HG03039 (cell line): ENCODE data around the gene PLEKHG5.

Experiments used
- ATAC-seq: cut with Tn5 transposase; IDR thresholded peaks from one replicate; pipeline ENCODE4 v1.9.1; 2021; ENCODE audit warnings: mild to moderate bottlenecking, moderate library complexity; ENCODE audit not compliant: unreplicated experiment

The PLEKHG5 gene

DNA sequence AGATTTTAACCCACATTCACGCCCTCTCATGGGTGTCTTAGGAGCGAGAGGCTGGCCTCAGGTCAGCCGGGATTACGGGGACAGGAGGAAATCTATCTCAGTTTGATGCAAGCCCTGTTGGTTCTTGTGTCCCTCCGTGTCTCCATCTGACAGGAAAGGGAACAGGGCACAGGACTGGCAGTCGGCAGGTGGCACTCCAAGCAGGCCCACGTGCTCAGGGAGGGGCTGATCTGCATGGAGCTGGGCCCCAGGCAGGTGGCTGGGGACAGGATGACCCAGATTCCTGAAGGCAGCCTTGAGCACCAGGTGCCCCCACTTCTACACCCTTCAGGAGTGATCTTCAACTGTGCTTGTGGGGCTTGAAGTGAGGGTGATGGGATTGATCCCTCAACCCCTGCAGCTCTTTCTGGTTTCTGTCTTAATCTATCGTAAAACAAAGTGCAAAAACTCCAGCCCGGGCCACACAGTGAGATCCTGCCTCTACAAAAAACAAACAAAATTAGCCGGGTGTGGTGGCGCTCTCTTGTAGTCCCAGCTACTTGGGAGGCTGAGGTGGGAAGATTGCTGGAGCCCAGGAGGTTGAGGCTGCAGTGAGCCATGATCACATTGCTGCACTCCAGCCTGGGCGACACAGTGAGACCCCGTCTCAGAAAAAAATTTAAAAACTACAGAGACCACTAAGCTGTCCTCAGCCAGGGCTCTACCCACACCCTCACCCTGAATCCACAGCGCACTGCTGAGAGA, 8.3 kb downstream of the PLEKHG5 start:
- ATAC-seq = no peak

DNA sequence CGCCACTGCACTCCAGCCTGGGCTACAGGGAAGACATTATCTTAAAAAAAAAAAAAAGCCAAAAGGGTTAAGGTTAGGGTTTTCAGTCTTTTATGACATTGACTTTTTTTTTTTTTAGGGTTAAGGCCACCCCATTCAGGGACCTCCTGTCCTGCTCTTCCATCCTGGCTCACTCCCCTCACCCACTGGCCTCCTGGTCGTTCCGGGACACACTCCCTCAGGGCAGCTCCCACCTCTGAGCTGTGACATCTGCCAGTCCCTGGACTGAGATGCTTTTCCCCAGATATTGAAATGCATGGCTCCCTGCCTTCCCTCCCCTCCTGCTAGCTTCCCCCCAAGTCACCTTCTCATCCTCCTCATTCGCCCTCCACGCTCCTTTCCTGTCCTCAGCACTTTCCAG, 9.6 kb downstream of the PLEKHG5 start:
- ATAC-seq = no peak

DNA sequence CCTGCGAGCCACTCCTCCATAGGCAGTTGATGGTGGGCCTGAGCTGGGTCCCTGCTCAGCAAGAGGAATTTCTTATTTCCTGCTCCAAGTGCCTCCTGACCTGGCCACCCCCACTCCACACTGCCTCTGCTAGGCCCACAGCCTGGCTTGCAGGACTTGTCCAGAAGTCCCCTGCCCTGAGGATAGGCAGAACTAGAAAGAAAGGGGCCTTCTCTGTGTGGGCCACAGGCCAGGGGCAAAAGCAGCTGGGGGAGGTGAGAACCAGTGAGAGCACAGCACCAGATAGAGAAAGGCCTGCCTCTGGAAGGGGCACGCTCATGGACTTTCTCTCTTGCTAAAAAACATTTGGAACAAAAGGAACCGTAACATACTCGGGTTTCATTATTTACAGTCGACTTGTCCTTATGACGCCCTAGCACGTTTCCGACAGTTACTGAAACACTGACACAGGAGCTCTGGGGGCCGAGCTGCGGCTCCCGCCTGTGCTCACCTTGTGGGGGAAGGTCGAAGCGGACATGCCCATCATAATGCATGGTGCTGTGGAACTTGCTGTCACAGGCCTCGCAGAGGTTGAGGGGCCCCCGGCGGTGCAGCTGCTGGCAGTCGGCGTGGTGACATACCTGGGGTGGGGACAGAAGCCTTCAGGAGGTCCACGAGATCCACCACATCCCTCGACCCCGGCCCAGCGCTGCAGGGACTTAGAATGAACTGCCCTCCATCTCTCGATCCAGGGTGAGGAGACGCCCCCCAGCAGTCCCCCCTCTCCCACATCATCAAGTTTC, 14.2 kb downstream of the PLEKHG5 start:
- no peak for ATAC-seq

DNA sequence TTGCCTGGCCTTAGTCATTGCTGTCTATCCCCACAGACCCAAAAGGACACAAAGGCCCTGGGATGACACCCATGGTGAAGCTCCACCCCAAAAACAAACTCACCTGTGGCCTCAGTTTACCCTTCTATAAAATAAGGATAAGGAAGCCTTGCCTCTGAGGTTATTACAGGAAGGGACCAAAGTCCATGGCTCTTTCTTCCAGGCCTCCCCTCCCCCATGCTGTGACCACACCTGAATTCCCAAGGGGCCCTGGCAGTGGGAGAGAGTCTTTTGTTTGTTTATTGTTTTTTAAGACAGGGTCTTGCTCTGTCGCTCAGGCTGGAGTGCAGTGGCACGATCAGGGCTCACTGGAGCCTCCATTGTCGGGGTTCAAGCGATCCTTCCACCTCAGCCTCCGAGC, 15.0 kb downstream of the PLEKHG5 start:
- no peak for ATAC-seq

DNA sequence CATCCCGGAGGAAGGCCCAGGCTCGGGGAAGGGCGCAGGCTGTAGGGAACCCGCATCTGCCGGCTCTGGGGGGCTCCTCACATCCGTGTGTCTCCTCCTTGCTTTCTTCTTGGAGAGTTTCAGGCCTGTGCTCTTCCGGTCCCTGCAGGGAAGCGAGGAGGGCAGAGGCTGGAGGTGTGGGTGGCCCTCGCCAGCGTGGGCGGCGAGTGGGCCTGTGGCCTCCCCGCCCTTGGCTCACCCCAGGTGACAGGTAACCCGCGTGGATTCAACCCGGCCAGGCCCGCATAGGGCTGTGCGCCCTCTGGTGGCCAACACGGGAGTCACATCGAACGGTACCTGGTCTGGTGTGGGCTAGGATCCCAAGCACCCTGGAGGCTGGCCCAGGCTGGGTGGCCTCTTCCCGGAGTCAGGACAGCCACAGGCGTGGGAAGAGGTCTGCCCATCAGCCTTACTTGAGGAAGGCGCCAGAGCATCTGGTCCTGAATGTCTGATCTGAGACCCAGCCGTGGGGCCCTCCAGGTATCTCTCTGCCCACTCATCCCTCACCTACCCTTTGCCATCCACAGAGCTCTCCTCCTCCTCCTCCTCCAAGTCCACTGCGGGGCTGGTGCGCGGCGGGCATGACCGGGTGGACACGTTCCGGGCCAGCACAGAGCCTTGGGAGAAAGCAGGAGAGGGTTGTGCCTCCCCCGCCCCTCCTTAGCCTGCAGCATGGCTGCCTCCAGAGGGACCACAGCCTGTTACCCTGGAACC, 15.9 kb downstream of the PLEKHG5 start:
- no peak for ATAC-seq

DNA sequence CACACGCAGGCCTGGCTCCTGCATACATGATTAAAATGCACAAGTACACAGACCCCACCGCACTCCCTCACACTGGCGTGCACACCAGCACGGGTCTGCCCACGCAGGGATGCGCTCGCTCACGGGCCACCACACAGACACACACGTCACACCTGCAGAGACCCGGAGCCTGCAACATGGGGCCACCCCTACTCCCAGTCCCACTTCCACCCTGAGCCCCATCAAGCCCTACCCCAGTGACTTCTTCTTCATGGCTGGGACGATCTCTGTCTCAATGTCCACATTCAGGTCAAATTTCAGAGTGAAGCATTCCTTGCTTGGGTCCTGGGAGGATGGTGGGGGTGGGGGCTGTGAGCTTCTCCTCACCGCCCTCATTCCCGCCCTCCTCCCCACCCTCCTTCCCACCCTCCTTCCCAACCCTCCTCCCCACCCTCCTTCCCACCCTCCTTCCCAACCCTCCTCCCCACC, 16.6 kb downstream of the PLEKHG5 start:
- no peak for ATAC-seq

DNA sequence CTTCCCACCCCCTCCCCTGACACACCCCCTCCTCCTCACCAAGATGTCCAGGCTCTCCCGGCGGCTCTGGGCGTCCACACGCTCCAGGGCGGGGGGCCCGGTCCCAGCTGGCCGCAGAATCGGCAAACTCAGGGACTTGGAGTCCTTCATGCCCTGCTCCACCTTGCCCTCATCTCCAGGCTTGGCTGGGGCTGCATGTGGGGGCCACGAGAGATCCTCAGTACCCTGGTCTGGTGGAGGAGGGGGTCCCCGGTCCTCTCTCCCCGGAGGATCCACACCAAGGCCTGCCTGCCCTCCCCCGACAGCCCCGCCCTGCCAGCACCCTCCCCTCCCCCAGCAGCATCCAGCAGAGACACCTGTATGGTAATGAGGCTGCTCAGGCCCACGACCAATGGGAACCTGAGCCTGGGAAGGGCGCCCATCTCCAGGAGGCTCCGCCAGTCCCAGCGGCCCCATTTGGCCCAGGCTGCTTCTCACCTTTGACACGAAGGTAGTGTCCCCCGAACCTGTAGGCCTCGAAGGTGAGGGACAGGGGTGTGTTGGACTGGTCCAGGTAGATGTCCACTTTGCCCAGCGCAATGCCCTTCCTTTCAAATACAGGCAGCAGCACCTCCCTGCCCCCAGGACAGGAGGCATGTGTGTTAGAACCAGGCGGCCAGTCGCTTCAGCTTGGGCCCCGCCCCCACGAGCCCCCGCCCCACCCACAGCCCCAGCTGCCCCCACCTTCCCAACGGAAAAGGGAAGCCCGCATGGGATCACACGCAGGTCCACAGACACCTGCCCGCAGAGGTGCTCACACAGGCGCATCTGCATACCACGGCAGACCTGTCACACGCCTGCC, 17.3 kb downstream of the PLEKHG5 start:
- no peak for ATAC-seq

DNA sequence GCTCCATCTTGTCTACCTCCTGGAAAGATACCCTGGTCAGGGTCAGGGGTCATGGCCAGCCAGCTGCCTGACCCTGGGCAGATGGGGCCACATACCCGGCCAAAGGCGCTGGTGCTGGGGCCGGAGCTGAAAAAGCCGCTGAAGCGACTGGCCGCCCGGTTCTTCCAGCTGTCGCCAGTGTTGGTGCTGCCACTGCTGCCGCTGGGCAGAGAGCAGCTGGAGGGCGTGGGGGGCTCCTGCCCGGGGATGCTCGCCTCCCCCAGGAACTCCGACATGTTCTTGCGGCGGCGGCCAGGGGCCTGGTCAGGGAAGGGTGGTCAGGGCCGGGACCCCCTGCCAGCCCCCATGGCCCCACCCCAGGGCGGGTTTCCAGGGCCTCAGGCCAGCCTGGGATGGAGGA, 18.3 kb downstream of the PLEKHG5 start:
- ATAC-seq = no peak

DNA sequence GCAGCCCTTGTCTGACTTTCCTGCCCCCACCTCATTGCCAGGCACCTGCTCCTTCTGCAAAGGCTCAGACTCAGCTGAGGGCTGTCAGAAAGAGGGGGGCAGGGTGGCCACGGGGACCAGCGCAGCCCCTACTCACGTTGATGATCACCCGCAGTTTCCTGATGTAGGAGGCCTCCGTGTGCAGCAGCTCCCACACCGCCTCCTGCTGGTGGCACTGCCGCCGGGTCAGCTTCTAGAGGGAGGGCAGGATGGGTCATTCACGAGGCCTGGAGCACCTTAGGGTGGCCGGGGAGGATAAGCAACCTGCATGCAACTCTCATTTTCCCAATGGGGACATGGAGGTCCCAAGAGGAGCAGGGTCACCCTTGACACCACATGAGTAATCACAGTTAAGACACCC, 19.1 kb downstream of the PLEKHG5 start:
- ATAC-seq = no peak

DNA sequence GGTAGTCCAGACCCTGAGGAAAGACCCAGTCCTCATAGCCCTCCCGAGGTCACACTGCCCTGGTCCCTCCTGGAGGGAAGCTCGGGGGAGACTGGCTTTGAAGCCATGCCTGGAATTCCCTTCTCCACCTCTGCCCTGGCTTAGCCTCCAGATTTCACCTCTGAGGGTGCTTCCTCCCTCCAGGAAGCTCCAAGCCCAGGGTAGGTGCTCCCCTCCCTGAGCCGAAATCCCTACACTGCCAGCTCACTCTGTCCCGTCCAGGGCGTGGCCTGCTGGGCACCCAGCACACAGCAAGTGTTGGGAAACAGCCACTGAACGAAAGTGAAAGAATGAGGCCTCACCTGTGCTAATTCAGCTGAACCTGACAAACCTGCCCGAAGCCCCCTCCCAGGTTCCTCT, 19.5 kb downstream of the PLEKHG5 start:
- ATAC-seq = no peak

DNA sequence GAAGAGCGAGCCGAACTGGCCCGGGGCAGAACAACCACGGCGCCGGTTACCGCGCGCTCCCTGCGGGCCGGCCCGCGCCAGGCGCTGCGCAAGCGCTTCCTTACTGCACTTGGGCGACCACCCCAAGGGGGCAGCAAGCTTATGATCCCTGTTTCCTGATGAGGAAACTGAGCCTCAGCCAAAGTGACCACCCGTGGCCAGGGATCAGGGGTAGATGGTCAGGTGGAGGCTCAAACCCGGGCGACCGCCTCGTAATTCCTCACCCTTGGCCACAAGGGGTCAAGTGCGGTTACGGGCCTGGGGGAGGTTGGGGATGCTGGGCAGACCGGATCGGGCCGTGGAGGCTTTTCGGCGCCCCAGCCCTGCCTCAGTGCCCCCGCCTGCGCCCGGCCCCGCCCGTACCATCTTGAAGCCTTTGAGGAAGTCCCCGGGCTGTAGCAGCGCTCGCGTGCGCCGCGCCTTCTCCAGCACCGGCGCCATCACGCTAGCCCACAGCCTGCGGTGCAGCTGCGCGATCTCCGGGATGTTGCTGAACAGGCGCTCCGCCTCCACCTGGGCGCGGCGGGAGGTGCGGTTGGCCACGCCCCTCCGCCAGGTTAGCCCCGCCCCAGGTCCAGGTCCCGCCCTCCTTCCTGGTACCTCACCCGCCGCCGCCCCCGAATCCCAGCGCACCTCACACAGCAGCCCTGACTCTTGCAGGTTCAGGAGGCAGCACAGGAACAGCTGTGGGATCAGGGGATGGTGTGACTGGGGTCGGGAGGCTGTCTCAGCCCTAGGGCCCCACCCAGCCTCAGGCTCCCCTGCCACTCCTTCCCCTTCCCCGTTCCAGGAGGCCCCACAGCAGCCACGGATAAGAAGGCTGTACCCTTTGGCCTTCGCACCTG, 20.1 kb downstream of the PLEKHG5 start:
- no peak for ATAC-seq

DNA sequence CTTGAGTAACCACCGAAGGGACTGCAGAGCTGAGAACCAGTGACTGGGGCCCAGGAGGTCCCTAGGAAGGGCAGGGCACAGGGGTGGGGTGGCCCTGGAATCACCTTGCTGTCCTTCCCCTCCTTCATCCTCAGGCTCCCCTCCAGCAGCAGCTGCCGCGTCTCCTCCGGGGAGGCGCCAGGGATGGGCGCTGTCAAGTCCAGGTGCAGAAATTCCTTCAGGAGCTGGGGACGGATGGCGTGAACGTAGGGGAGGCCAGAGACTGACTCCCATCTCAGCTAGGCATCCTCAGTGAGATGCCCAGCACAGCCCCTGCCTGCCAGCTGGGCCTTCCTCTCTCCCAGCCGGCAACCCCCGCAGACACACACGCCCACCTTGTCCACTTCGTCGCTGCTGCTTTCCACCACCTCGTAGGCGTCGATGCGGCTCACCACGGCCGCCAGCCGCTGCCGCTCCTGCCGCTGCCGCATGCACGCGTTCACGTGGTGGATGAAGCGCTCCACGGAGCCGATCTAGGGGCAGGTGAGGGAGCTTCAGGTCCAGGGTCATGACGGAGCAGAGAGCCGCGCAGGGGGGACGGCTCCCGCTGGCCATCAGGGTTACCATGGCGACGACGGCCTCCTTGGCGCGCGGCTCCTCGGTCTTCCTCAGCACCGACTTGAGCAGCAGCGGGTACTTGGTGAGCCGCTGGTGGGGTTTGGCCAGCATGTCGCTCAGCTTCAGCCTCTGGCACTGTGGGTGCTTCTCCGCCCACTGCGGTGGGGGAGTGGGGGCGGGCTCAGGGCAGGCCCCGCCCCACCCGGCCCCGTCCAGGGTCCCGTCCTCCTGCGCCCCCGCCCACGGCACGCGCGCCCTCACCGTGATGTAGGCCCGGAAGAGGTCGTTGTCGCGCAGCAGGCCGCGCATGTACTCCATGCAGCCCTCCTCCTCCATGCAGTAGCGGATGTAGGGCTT, 21.1 kb downstream of the PLEKHG5 start:
- no peak for ATAC-seq

DNA sequence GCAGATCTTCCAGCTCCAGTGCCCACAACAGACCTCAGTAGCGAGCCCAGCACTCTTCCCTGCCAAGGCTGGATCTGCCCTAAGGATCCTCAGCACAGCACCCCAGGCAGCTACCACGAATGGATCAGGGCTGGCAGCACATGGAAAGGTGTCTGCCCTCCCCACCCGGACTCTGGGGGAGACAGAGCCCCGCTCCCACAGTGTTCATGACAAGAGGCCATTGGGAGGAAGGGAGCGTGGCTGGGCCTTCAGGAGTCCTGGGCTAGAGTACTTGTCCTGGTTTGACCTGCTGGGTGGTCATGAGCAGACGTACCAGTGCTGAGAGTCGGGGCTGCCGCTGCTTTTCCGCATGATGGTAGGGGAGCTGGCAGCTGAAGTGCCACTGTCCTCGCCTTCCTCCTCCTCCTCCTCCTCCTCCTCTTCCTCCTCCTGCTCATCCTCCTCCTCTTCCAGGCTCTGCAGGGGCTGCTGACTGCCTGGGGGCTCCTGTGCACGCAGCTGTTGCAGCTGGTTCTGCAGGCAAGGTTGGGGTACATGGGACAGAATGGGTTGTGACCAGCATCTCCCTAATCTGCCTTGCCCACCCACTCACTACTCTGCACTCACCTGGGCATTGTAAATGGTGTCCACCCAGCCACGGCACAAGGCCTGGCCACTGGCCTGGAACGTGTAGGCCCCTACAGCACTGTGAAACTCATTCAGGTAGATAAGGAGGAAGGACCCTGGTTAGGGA, 22.6 kb downstream of the PLEKHG5 start:
- no peak for ATAC-seq

DNA sequence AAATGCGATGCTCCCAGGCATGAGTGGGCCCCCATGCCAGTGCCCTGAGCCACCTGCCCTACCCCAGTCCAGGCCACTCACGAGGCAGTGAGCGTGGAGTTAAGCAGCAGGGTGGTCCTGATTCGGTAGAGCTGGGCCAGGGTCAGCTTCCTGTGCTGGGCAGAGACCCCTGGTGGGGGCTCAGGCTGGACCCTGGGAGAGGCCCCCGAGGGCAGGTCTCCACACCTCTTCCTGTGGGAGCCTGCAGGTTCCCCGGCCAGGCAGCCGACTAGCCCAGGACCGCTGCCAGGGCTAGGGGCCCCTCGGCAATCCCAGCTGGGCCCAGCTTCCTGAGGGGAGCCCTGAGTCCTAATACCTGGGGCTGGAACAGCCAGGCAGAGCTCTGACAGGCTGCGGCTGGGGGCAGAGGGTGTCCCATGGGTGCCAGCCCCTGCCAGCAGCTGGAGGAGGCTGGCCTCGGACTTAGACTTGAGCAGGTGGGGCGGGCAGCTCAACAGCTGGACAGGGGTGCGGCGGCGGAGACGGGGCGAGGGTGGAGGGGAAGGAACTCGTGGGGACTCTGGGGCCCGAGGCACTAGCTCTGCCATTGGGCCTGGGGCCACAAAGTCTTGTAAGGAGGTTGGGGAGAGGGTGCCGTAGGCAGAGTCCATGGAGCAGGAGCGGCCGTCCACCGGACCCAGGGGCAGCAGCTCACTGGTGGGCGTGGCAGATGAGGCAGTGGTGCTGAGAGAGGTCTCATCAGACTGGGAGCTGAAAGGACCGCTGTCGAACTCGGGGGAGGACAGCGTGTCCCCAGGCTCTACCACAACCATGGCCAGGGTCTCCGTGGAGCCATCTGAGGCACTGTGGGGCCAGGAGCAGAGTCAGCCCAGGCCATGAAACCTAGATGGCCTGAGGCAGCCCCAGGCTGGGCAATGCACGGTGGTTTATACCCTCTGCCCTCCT, 23.5 kb downstream of the PLEKHG5 start:
- no peak for ATAC-seq

DNA sequence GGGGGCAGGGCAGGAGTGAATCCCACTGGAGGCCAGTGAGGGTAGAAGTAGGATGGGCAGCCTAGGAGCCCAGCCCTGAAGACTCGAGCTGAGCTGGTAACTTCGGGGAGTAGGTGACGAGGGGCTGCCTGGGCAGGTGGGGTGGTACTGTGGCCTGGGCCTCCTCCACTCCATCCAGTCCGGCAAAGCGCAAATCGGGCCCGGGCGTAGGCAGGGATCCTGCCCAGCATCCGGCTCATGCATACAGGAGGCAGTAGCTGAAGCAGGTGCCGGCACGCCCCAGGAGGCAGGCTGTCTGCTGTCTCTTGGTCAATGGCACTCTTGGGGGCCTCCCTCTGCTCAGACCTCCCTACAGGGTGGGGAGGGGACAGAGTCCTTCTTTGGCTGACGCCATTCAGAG, 24.2 kb downstream of the PLEKHG5 start:
- ATAC-seq = no peak

DNA sequence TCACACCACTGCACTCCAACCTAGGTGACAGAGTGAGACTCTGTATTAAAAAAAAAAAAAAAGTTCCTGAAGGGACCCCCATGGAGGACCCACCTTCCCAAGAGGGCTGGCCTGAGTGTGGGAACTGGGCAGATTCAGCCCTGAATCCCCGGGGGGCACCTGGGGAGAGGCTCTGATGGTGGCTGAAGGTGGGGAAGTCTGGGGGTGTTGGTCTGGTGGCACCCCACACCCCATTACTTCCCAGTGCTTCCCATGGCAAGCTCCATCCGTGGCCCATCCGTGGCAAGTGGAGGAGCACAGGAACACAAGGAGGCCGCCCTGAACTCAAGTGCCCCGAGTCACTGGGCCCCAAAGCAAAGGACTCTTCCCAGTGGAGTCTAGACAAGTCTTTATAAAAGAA, 24.7 kb downstream of the PLEKHG5 start:
- ATAC-seq = no peak

DNA sequence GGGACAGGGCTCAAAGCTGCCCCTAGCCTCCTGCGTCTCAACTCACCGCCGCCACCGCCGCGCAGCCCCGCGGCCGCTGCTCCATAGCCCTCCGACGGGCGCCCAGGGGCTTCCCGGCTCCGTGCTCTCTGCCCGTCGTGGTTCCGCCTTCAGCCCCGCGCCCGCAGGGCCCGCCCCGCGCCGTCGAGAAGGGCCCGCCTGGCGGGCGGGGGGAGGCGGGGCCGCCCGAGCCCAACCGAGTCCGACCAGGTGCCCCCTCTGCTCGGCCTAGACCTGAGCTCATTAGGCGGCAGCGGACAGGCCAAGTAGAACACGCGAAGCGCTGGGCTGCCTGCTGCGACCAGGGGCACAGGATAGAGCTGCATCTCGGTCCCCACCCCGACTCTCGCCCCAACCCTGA, 25.4 kb downstream of the PLEKHG5 start, which contains the start of gene TNFRSF25:
TNFRSF25 (minus strand) TSS at position 151 of the 400 bp plus-strand sequence; CDS start at position 85, 66 bp downstream.
- ATAC-seq = no peak
